H1 (cell line): ENCODE data around the gene AMPH. TPM values are rescaled to one million over a fixed set of nuclear protein-coding genes. Genes with fewer than 3 reads are reported as not detected.

Experiments
- CTCF ChIA-PET: fragments of 300-600 bp; sonication (Branson Sonifier 250); formaldehyde crosslinking; loops from one replicate; lab custom pipeline; 2021; ENCODE audit not compliant: partially characterized antibody; lab: Charles Lee
- POLR2A ChIA-PET: fragments of 300-600 bp; sonication (Branson Sonifier 250); formaldehyde crosslinking; loops from one replicate; lab custom pipeline; 2021; ENCODE audit warnings: inconsistent platforms; ENCODE audit not compliant: partially characterized antibody; lab: Charles Lee
- DNase-seq, 2 experiments: peaks; one replicate each; pipeline versions ENCODE4 v3.0.0 to v3.0.0-alpha.2; 2010 to 2022; ENCODE audit warnings: low spot score in 2 of 2, low read depth in 1 of 2, mixed read lengths in 1 of 2
- FAIRE-seq: peaks from 2 replicates; lab custom pipeline; 2011; peaks lifted over from hg19 to GRCh38; lab: Jason Lieb, UNC
- H2AFZ ChIP-seq: 2 replicates; pipeline ENCODE4 v1.8.1; 2012; ENCODE audit warnings: low read length, inconsistent platforms
- H2AK5ac ChIP-seq: 2 replicates; pipeline ENCODE4 v1.6.1; 2013; ENCODE audit warnings: low read depth, low read length
- H2BK120ac ChIP-seq: replicated peaks from 2 replicates; pipeline ENCODE3; 2013; ENCODE audit warnings: low read depth, low read length, inconsistent platforms
- H2BK12ac ChIP-seq: 2 replicates; pipeline ENCODE4 v1.6.1; 2013; ENCODE audit warnings: low read depth, low read length
- H2BK15ac ChIP-seq: 2 replicates; pipeline ENCODE4 v1.6.1; 2013; ENCODE audit warnings: low read length
- H2BK20ac ChIP-seq: 2 replicates; pipeline ENCODE4 v1.6.1; 2013; ENCODE audit warnings: low read length
- H2BK5ac ChIP-seq: 2 replicates; pipeline ENCODE4 v1.6.1; 2013; ENCODE audit warnings: low read depth, low read length
- H3K14ac ChIP-seq: 2 replicates; pipeline ENCODE4 v1.6.1; 2013; ENCODE audit warnings: inconsistent platforms; ENCODE audit not compliant: insufficient read length
- H3K18ac ChIP-seq: 2 replicates; pipeline ENCODE4 v1.6.1; 2013; ENCODE audit warnings: low read length; ENCODE audit errors: extremely low read depth
- H3K23ac ChIP-seq: 2 replicates; pipeline ENCODE4 v1.6.1; 2013; ENCODE audit warnings: inconsistent platforms; ENCODE audit not compliant: insufficient read length
- H3K23me2 ChIP-seq: 2 replicates; pipeline ENCODE4 v1.6.1; 2013; ENCODE audit warnings: low read depth, low read length
- H3K27ac ChIP-seq: 2 replicates; pipeline ENCODE4 v1.6.1; 2011; ENCODE audit warnings: low read depth, low read length, inconsistent platforms
- H3K27me3 ChIP-seq, 4 experiments: replicated peaks in 1 of 4; 1 replicate in 1 of 4; 2 replicates in 3 of 4; pipeline versions ENCODE4 v1.6.1 to v1.8.1; 2011 to 2013; ENCODE audit warnings: low read length in 3 of 4, mild to moderate bottlenecking in 3 of 4, inconsistent platforms in 2 of 4, mixed read lengths in 2 of 4, moderate library complexity in 1 of 4; ENCODE audit not compliant: control insufficient read depth in 3 of 4, insufficient read depth in 3 of 4; ENCODE audit errors: extremely low read depth in 1 of 4
- H3K36me3 ChIP-seq, 4 experiments: 2 replicates each; pipeline versions ENCODE4 v1.6.1 to v1.8.1; 2011 to 2013; ENCODE audit warnings: mild to moderate bottlenecking in 4 of 4, low read length in 3 of 4, moderate library complexity in 2 of 4, control low read depth in 1 of 4, inconsistent platforms in 1 of 4; ENCODE audit not compliant: insufficient read depth in 4 of 4, control insufficient read depth in 2 of 4
- H3K4ac ChIP-seq: replicated peaks from 2 replicates; pipeline ENCODE3; 2013; ENCODE audit warnings: low read length, low read depth, mixed read lengths, inconsistent platforms; ENCODE audit not compliant: insufficient read length
- H3K4me1 ChIP-seq, 4 experiments: replicated peaks in 1 of 4; 1 replicate in 1 of 4; 2 replicates in 3 of 4; pipeline versions ENCODE4 v1.6.1 to v1.8.1; 2011 to 2013; ENCODE audit warnings: low read length in 3 of 4, inconsistent platforms in 2 of 4, mixed read lengths in 1 of 4; ENCODE audit not compliant: insufficient read depth in 4 of 4, control insufficient read depth in 3 of 4
- H3K4me2 ChIP-seq, 2 experiments: 2 replicates each; pipeline versions ENCODE4 v1.6.1 to v1.8.1; 2011 to 2013; ENCODE audit warnings: low read depth in 2 of 2, low read length in 2 of 2, control low read depth in 1 of 2, inconsistent platforms in 1 of 2, mild to moderate bottlenecking in 1 of 2; ENCODE audit not compliant: insufficient read depth in 1 of 2
- H3K4me3 ChIP-seq, 4 experiments: fragments of 200-600, 300-600 bp in 1 of 4; sonication (generic), shearing (Covaris generic), sonication (Bioruptor Twin) in 1 of 4; 2 replicates each; pipeline versions ENCODE4 v1.5.1 to v1.8.1; 2011 to 2016; ENCODE audit warnings: low read length in 4 of 4, low read depth in 3 of 4, control low read depth in 2 of 4, inconsistent platforms in 2 of 4, mild to moderate bottlenecking in 2 of 4, mixed read lengths in 1 of 4, moderate library complexity in 1 of 4; ENCODE audit not compliant: insufficient read depth in 2 of 4; ENCODE audit errors: extremely low read depth in 1 of 4
- H3K56ac ChIP-seq: replicated peaks from 2 replicates; pipeline ENCODE3; 2013; ENCODE audit warnings: low read depth, mild to moderate bottlenecking, mixed read lengths, low read length, inconsistent platforms; ENCODE audit not compliant: insufficient read length
- H3K79me1 ChIP-seq: 2 replicates; pipeline ENCODE4 v1.6.1; 2013; ENCODE audit warnings: low read depth, low read length, control low read depth
- H3K79me2 ChIP-seq, 2 experiments: 2 replicates each; pipeline versions ENCODE4 v1.6.1 to v1.8.1; 2012 to 2013; ENCODE audit warnings: low read length in 2 of 2, mild to moderate bottlenecking in 2 of 2, inconsistent platforms in 1 of 2; ENCODE audit not compliant: insufficient read depth in 2 of 2, control insufficient read depth in 1 of 2
- H3K9ac ChIP-seq, 4 experiments: replicated peaks in 1 of 4; 1 replicate in 1 of 4; 2 replicates in 3 of 4; pipeline versions ENCODE4 v1.6.1 to v1.8.1; 2011 to 2013; ENCODE audit warnings: low read depth in 3 of 4, low read length in 3 of 4, control low read depth in 2 of 4, mild to moderate bottlenecking in 2 of 4, moderate library complexity in 2 of 4, inconsistent platforms in 1 of 4; ENCODE audit errors: extremely low read depth in 1 of 4
- H3K9me3 ChIP-seq, 2 experiments: 2 replicates each; pipeline versions ENCODE4 v1.6.1 to v1.8.1; 2012 to 2013; ENCODE audit warnings: mild to moderate bottlenecking in 2 of 2, moderate library complexity in 2 of 2, control low read depth in 1 of 2, inconsistent platforms in 1 of 2, low read depth in 1 of 2, low read length in 1 of 2, mixed read lengths in 1 of 2; ENCODE audit not compliant: insufficient read depth in 2 of 2
- H4K20me1 ChIP-seq, 2 experiments: replicated peaks in 1 of 2; 2 replicates each; pipeline versions ENCODE3 to v1.8.1; 2011 to 2013; ENCODE audit warnings: inconsistent platforms in 2 of 2, low read length in 2 of 2, mild to moderate bottlenecking in 1 of 2; ENCODE audit not compliant: insufficient read depth in 2 of 2, control insufficient read depth in 1 of 2
- H4K5ac ChIP-seq: 2 replicates; pipeline ENCODE4 v1.6.1; 2013; ENCODE audit warnings: low read length, low read depth, mixed read lengths, inconsistent platforms; ENCODE audit not compliant: insufficient read length
- H4K8ac ChIP-seq: 2 replicates; pipeline ENCODE4 v1.8.0; 2013; ENCODE audit warnings: mild to moderate bottlenecking, moderate library complexity, low read length, inconsistent platforms; ENCODE audit not compliant: insufficient read depth; ENCODE audit errors: extremely low read depth
- H4K91ac ChIP-seq: replicated peaks from 2 replicates; pipeline ENCODE3; 2013; ENCODE audit warnings: low read length, mixed read lengths, inconsistent platforms; ENCODE audit not compliant: insufficient read length
- CBX5 ChIP-seq: fragments of 300-800, 300-1000 bp; sonication (generic); IDR thresholded peaks from 2 replicates; pipeline ENCODE4 v1.7.1; 2016; ENCODE audit warnings: antibody characterized with exemption, low read length, low read depth
- CEBPB ChIP-seq: IDR thresholded peaks from 2 replicates; pipeline ENCODE4 v1.6.1; 2012; ENCODE audit warnings: low read depth, low read length
- CHD1 ChIP-seq: IDR thresholded peaks from 2 replicates; pipeline ENCODE4 v1.6.1; 2012; ENCODE audit warnings: low read depth, low read length, improper control_type of control experiment
- GTF2F1 ChIP-seq: IDR thresholded peaks from 2 replicates; pipeline ENCODE4 v1.6.1; 2012; ENCODE audit warnings: low read depth, low read length, improper control_type of control experiment, borderline replicate concordance
- KDM1A ChIP-seq: fragments of 200-600, 300-600 bp; sonication (generic); IDR thresholded peaks from 2 replicates; pipeline ENCODE4 v1.7.1; 2016; ENCODE audit warnings: mild to moderate bottlenecking, low read length, borderline replicate concordance
- MAFK ChIP-seq: IDR thresholded peaks from 2 replicates; pipeline ENCODE4 v1.6.1; 2012; ENCODE audit warnings: low read depth, mild to moderate bottlenecking, improper control_type of control experiment, low read length
- NANOG ChIP-seq: IDR thresholded peaks from 2 replicates; pipeline ENCODE4 v1.6.1; 2011; ENCODE audit warnings: low read length, low read depth, mild to moderate bottlenecking, inconsistent platforms; ENCODE audit not compliant: insufficient read depth, poor library complexity, severe bottlenecking
- NRF1 ChIP-seq: IDR thresholded peaks from 2 replicates; pipeline ENCODE4 v1.6.1; 2011; ENCODE audit warnings: mild to moderate bottlenecking, low read depth, low read length, improper control_type of control experiment
- RXRA ChIP-seq: IDR thresholded peaks from 2 replicates; pipeline ENCODE4 v1.6.1; 2011; ENCODE audit warnings: low read depth, mild to moderate bottlenecking, low read length, moderate library complexity; ENCODE audit not compliant: insufficient read depth
- SP2 ChIP-seq: IDR thresholded peaks from 2 replicates; pipeline ENCODE4 v1.6.1; 2012; ENCODE audit warnings: mild to moderate bottlenecking, low read length, inconsistent platforms
- SUZ12 ChIP-seq: fragments of 200-600 bp; sonication (generic); IDR thresholded peaks from 2 replicates; pipeline ENCODE4 v1.6.1; 2012; ENCODE audit warnings: mild to moderate bottlenecking, inconsistent platforms, low read length, moderate library complexity, mixed read lengths
- TAF1 ChIP-seq: IDR thresholded peaks from 2 replicates; pipeline ENCODE4 v1.6.1; 2011; ENCODE audit warnings: mild to moderate bottlenecking, low read depth, low read length
- TBP ChIP-seq: IDR thresholded peaks from 2 replicates; pipeline ENCODE4 v1.6.1; 2011; ENCODE audit warnings: low read depth, low read length, improper control_type of control experiment
- USF2 ChIP-seq: IDR thresholded peaks from 2 replicates; pipeline ENCODE4 v1.6.1; 2011; ENCODE audit warnings: low read length, improper control_type of control experiment
- YY1 ChIP-seq: IDR thresholded peaks from 2 replicates; pipeline ENCODE4 v1.6.1; 2011; ENCODE audit warnings: low read depth, mild to moderate bottlenecking, low read length
- WGBS, 2 experiments: shearing (Covaris generic) in 1 of 2; methylation state at CpG; one replicate each; pipeline versions ENCODE4 v1.1.6 to v1.1.7; 2013 to 2015; ENCODE audit warnings: low lambda C conversion rate in 2 of 2, mixed read lengths in 2 of 2, inconsistent platforms in 1 of 2, low coverage in 1 of 2, missing lambda C conversion rate in 1 of 2; ENCODE audit not compliant: insufficient replicate concordance in 2 of 2, insufficient coverage in 1 of 2, insufficient read length in 1 of 2; ENCODE audit errors: extremely low coverage in 1 of 2, missing lambda C conversion rate in 1 of 2; 5-methylcytosine and 5-hydroxymethylcytosine counted together
- polyA plus RNA-seq, 7 experiments: library from polyadenylated mRNA; depleted of rRNA in 3 of 7; stranded (reverse) in 5 of 7; unstranded in 2 of 7; fragments of >200 nt in 5 of 7; fragments of 200-250 nt in 2 of 7; gene quantifications; 1 replicate in 5 of 7; 2 replicates in 1 of 7; 4 replicates in 1 of 7; pipeline versions ENCODE4 v1.2.1 to v1.2.3, GENCODE V29; 2011 to 2013; ENCODE audit warnings: missing spikeins in 2 of 7, mixed read lengths in 2 of 7
- total RNA-seq: library from RNA; stranded (reverse); fragmentation: NEBNext Ultra II Directional; extraction: Animal tissue kit (Norgen Biotek cat#: 25700); gene quantifications from 2 replicates; pipeline ENCODE4 v1.2.1, GENCODE V29; 2021

Gene AMPH
- total and polyA plus RNA-seq, 2 of the 8 experiments (the other 6 are each of a cell fraction or from before 2014, with no cell fraction given), result 7.3 to 12.2 TPM

- WGBS, 2 experiments, result 85% methylated on average over 1 of the region's 1 CpG; no CpG with 5 or more reads in 1 of the 2 experiments
- no peaks in the 10 kb centered on the region for H3K79me2 ChIP-seq
- no peak overlapping the region for H2BK15ac ChIP-seq
- H2BK120ac ChIP-seq, result no peak overlapping the region
- no peak overlapping the region for H3K4ac ChIP-seq
- no peak overlapping the region for H4K91ac ChIP-seq
- DNase-seq (no peak), FAIRE-seq (no peak)
- POLR2A ChIA-PET, result no interaction called here
- no peak overlapping the region for H2AFZ ChIP-seq
- H3K4me2 ChIP-seq, result no peak overlapping the region
- H3K27ac ChIP-seq, result no peak overlapping the region
- no peak overlapping the region for H3K9ac ChIP-seq
- no peaks in the 10 kb centered on the region for H3K79me1 ChIP-seq
- H3K4me1 ChIP-seq, result no peaks in the 10 kb centered on the region
- no peak overlapping the region for H2BK5ac ChIP-seq
- H3K4me3 ChIP-seq, result no peak overlapping the region
- no peak overlapping the region for H3K18ac ChIP-seq
- H2AK5ac ChIP-seq, result no peak overlapping the region
- no peak overlapping the region for H2BK12ac ChIP-seq
- no peak overlapping the region for H4K5ac ChIP-seq
- CTCF ChIA-PET, result interaction anchor here (3.5 kb wide), 1 partner anchor 77 kb away, joined by 9 read pairs; the partner anchor contains the start of gene AMPH
- no peak overlapping the region for H3K23ac ChIP-seq
- H4K8ac ChIP-seq, result no peak overlapping the region
- no peak overlapping the region for H2BK20ac ChIP-seq
- H3K9me3 ChIP-seq, result no peaks in the 10 kb centered on the region
- H3K14ac ChIP-seq, result no peak overlapping the region
- no peaks in the 10 kb centered on the region for H3K36me3 ChIP-seq
- H3K56ac ChIP-seq, result no peak overlapping the region
- H4K20me1 ChIP-seq, result no peaks in the 10 kb centered on the region
- no peaks in the 10 kb centered on the region for H3K23me2 ChIP-seq
- H3K27me3 ChIP-seq, result no peaks in the 10 kb centered on the region
- TF ChIP-seq TBP (no peak), MAFK (no peak), NANOG (no peak), RXRA (no peak), SUZ12 (no peak), TAF1 (no peak), NRF1 (no peak), USF2 (no peak), CEBPB (no peak), KDM1A (no peak), SP2 (no peak), CHD1 (no peak), CBX5 (no peak), YY1 (no peak), GTF2F1 (no peak)
These were observed 76.6 kb downstream of the AMPH start for GRCh38 chr7:38554586-38554985.
